Activated CD4-positive, alpha-beta T cell treated with anti-CD3 and anti-CD28 coated beads, Interleukin-2, amount 10 ng/mL, durations not matched to agents 7 days and 5 days (primary cell): ENCODE data around the gene PDLIM4. TPM values are rescaled to one million over a fixed set of nuclear protein-coding genes. Genes with fewer than 3 reads are reported as not detected.

Source experiments
- CTCF ChIA-PET: fragments of 350-600 bp; sonication (Branson Sonifier 250); formaldehyde crosslinking; loops from one replicate; lab custom pipeline; 2021; ENCODE audit warnings: antibody characterized with exemption; lab: Charles Lee
- POLR2A ChIA-PET: fragments of 350-600 bp; sonication (Branson Sonifier 250); formaldehyde crosslinking; loops from one replicate; lab custom pipeline; 2021; ENCODE audit warnings: antibody characterized with exemption; lab: Charles Lee
- DNase-seq: peaks from one replicate; pipeline ENCODE4 v3.0.0-alpha.2; 2020
- H3K27ac Mint-ChIP-seq: one replicate; pipeline ENCODE4 v1.8.0; 2021; ENCODE audit warnings: mild to moderate bottlenecking, moderate library complexity, mixed read lengths
- H3K27me3 Mint-ChIP-seq: one replicate; pipeline ENCODE4 v1.8.0; 2021; ENCODE audit warnings: mixed read lengths
- H3K36me3 Mint-ChIP-seq: one replicate; pipeline ENCODE4 v1.8.0; 2021; ENCODE audit warnings: low read depth, mixed read lengths
- H3K4me1 Mint-ChIP-seq: one replicate; pipeline ENCODE4 v1.8.0; 2021; ENCODE audit warnings: mixed read lengths
- H3K4me3 Mint-ChIP-seq: one replicate; pipeline ENCODE4 v1.8.0; 2021; ENCODE audit warnings: mild to moderate bottlenecking, moderate library complexity, mixed read lengths
- H3K9me3 Mint-ChIP-seq: one replicate; pipeline ENCODE4 v1.8.0; 2021; ENCODE audit warnings: mixed read lengths
- total RNA-seq, 2 experiments: library from RNA; stranded (reverse); gene quantifications; one replicate each; pipeline ENCODE4 v1.2.3, GENCODE V29; 2021

Gene PDLIM4, protein sequence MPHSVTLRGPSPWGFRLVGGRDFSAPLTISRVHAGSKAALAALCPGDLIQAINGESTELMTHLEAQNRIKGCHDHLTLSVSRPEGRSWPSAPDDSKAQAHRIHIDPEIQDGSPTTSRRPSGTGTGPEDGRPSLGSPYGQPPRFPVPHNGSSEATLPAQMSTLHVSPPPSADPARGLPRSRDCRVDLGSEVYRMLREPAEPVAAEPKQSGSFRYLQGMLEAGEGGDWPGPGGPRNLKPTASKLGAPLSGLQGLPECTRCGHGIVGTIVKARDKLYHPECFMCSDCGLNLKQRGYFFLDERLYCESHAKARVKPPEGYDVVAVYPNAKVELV
- not detected for total RNA-seq

GRCh38 chr5:132257131-132258101 lies at the start of gene PDLIM4:
Gene PDLIM4 (plus strand): TSS chr5:132257696. CDS start chr5:132257735, 39 bp downstream.
- DNase-seq, result no peak
- H3K36me3 Mint-ChIP-seq, result no peaks in the 10 kb centered on the region
- no peak within 1 kb of the TSS for H3K27ac Mint-ChIP-seq
- no peak within 1 kb of the TSS for H3K4me3 Mint-ChIP-seq
- ChIA-PET CTCF (no interaction called here), POLR2A (no interaction called here)
- peaks cover 11% of the 10 kb centered on the region for H3K27me3 Mint-ChIP-seq
- no peaks in the 10 kb centered on the region for H3K9me3 Mint-ChIP-seq
- peaks cover 4% of the 10 kb centered on the region for H3K4me1 Mint-ChIP-seq

- Mint-ChIP-seq H3K27me3 (no peaks in the 10 kb centered on the region), H3K4me3 (no peak overlapping the region), H3K27ac (no peak overlapping the region), H3K36me3 (no peaks in the 10 kb centered on the region), H3K4me1 (no peaks in the 10 kb centered on the region), H3K9me3 (no peaks in the 10 kb centered on the region)
- ChIA-PET POLR2A (no interaction called here), CTCF (interaction anchor here (0.9 to 2.4 kb wide), 3 partner anchors 12 to 147 kb away, joined by 3 to 11 read pairs (median 3); partner anchors contain the start of gene IL3)
- DNase-seq, result no peak
Measured at GRCh38 chr5:132207778-132208177, 49.7 kb upstream of the PDLIM4 start.

DNA sequence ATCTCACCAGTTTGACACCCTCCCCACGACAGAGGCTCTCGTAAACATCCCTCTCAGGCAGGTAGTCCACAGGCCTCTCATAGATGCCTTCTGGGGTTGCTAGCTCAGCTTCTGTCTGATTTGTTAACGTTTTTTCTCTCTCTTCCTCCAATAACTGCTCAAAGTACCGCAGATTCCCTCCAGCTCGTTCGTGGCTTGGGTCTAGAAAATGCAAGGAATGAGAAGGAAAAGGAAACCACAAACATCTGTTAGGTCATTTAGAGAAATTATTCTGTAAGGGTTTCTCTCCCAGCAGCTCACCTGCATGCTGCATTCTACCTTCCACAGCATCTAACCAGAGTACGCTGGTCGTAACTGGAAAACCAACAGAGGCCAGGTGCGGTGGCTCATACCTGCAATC lies 48.4 kb upstream of the PDLIM4 start:
- Mint-ChIP-seq H3K27ac (no peak overlapping the region), H3K27me3 (no peaks in the 10 kb centered on the region), H3K9me3 (no peaks in the 10 kb centered on the region), H3K36me3 (no peaks in the 10 kb centered on the region), H3K4me3 (no peak overlapping the region), H3K4me1 (no peaks in the 10 kb centered on the region)
- no peak for DNase-seq
- CTCF ChIA-PET, result interaction anchor here (0.6 to 2.4 kb wide), 2 partner anchors 9 to 19 kb away, joined by 3 to 11 read pairs; no protein-coding TSS in a partner anchor
- POLR2A ChIA-PET, result no interaction called here

- POLR2A ChIA-PET, result no interaction called here
Measured at GRCh38 chr5:132209901-132210545, 47.5 kb upstream of the PDLIM4 start.

GRCh38 chr5:132210944-132211343 lies 46.6 kb upstream of the PDLIM4 start:
- Mint-ChIP-seq H3K27me3 (no peaks in the 10 kb centered on the region), H3K27ac (no peak overlapping the region), H3K4me1 (no peaks in the 10 kb centered on the region), H3K36me3 (no peaks in the 10 kb centered on the region), H3K9me3 (no peaks in the 10 kb centered on the region), H3K4me3 (no peak overlapping the region)
- no peak for DNase-seq
- ChIA-PET POLR2A (no interaction called here), CTCF (interaction anchor here (0.5 to 3.2 kb wide), 5 partner anchors 10 to 394 kb away, joined by 3 to 8 read pairs (median 4); no protein-coding TSS in a partner anchor)

More at GRCh38 chr5:132209901-132210545, 47.5 kb upstream of the PDLIM4 start:
- Mint-ChIP-seq H3K27ac (no peak overlapping the region), H3K9me3 (no peaks in the 10 kb centered on the region), H3K4me3 (no peak overlapping the region), H3K36me3 (no peaks in the 10 kb centered on the region), H3K27me3 (no peaks in the 10 kb centered on the region), H3K4me1 (no peaks in the 10 kb centered on the region)
- CTCF ChIA-PET, result interaction anchor here (0.5 to 3.2 kb wide), 2 partner anchors 14 to 393 kb away, joined by 3 to 8 read pairs; no protein-coding TSS in a partner anchor
- no peak for DNase-seq

DNA sequence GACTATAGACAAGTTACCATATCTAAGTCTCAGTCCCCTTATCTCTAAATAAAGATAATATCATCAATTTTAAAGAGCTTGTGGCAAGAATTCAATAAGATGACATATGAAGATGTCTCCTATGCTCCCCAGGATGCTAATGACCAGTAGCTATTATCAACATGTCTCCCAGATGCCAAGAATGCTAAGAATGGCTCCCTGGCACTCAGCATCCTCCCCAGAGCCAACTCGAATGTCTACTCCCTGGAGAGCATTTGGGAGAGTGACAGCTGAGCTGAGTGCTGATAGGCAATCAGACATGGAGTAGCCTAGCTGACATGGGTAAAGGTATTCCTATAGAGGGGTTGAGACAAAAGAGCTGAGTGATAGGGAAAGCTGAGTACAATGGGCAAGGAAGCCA lies 45.7 kb upstream of the PDLIM4 start:
- ChIA-PET CTCF (interaction anchor here (0.6 to 3.2 kb wide), 5 partner anchors 11 to 53 kb away, joined by 3 to 8 read pairs (median 4); no protein-coding TSS in a partner anchor), POLR2A (interaction anchor here (0.5 kb wide), 1 partner anchor 1639 kb away, joined by 3 read pairs; no protein-coding TSS in a partner anchor)
- H3K27me3 Mint-ChIP-seq, result no peaks in the 10 kb centered on the region
- H3K4me1 Mint-ChIP-seq, result no peaks in the 10 kb centered on the region
- no peak overlapping the region for H3K27ac Mint-ChIP-seq
- H3K4me3 Mint-ChIP-seq, result no peak overlapping the region
- no peaks in the 10 kb centered on the region for H3K36me3 Mint-ChIP-seq
- DNase-seq, result no peak
- no peaks in the 10 kb centered on the region for H3K9me3 Mint-ChIP-seq

GRCh38 chr5:132213666-132214065 lies 43.8 kb upstream of the PDLIM4 start:
- H3K4me1 Mint-ChIP-seq, result no peaks in the 10 kb centered on the region
- no peak overlapping the region for H3K27ac Mint-ChIP-seq
- H3K9me3 Mint-ChIP-seq, result no peaks in the 10 kb centered on the region
- no peak for DNase-seq
- ChIA-PET CTCF (interaction anchor here (1.9 to 2.3 kb wide), 2 partner anchors 10 to 24 kb away, joined by 6 to 7 read pairs; no protein-coding TSS in a partner anchor), POLR2A (no interaction called here)
- no peaks in the 10 kb centered on the region for H3K27me3 Mint-ChIP-seq
- no peaks in the 10 kb centered on the region for H3K36me3 Mint-ChIP-seq
- no peak overlapping the region for H3K4me3 Mint-ChIP-seq

- no peak overlapping the region for H3K27ac Mint-ChIP-seq
- H3K9me3 Mint-ChIP-seq, result no peaks in the 10 kb centered on the region
- ChIA-PET POLR2A (no interaction called here), CTCF (interaction anchor here (0.6 to 2.3 kb wide), 4 partner anchors 10 to 110 kb away, joined by 3 to 7 read pairs (median 4); no protein-coding TSS in a partner anchor)
- DNase-seq, result no peak
- no peak overlapping the region for H3K4me3 Mint-ChIP-seq
- H3K36me3 Mint-ChIP-seq, result no peaks in the 10 kb centered on the region
- no peaks in the 10 kb centered on the region for H3K4me1 Mint-ChIP-seq
- no peaks in the 10 kb centered on the region for H3K27me3 Mint-ChIP-seq
Measured at GRCh38 chr5:132214491-132214890, 43.0 kb upstream of the PDLIM4 start.

DNA sequence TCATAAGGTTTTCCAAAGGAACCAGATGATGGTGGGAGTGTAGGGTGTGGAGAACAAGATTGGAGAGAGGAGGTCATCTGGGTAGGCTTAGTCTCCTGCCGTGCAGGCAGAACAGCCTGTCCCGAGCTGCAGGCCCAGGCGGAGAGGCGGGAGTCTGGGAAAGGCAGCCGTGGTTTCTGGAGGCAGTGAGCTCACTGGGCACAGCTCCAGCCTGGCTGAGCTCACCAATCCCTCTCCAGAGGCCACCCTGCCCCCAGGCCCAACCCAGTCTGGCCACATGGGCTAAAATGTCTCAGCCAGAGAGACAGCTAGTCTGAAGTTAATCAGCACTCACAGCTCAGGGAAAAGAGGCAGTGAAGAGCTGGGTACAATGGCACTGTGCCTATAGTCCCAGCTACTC lies 42.2 kb upstream of the PDLIM4 start:
- DNase-seq, result no peak
- Mint-ChIP-seq H3K36me3 (no peaks in the 10 kb centered on the region), H3K9me3 (no peaks in the 10 kb centered on the region), H3K4me1 (no peaks in the 10 kb centered on the region), H3K27ac (no peak overlapping the region), H3K4me3 (no peak overlapping the region), H3K27me3 (no peaks in the 10 kb centered on the region)
- ChIA-PET POLR2A (no interaction called here), CTCF (interaction anchor here (1.1 to 2.3 kb wide), 3 partner anchors 9 to 35 kb away, joined by 3 to 7 read pairs (median 3); no protein-coding TSS in a partner anchor)

- no peaks in the 10 kb centered on the region for H3K36me3 Mint-ChIP-seq
- H3K9me3 Mint-ChIP-seq, result no peaks in the 10 kb centered on the region
- ChIA-PET POLR2A (no interaction called here), CTCF (interaction anchor here (1.1 kb wide), 1 partner anchor 19 kb away, joined by 3 read pairs; no protein-coding TSS in a partner anchor)
- H3K27me3 Mint-ChIP-seq, result no peaks in the 10 kb centered on the region
- H3K4me1 Mint-ChIP-seq, result no peaks in the 10 kb centered on the region
- H3K4me3 Mint-ChIP-seq, result no peak overlapping the region
- no peak overlapping the region for H3K27ac Mint-ChIP-seq
- no peak for DNase-seq
Measured at GRCh38 chr5:132218321-132218720, 39.2 kb upstream of the PDLIM4 start.

DNA sequence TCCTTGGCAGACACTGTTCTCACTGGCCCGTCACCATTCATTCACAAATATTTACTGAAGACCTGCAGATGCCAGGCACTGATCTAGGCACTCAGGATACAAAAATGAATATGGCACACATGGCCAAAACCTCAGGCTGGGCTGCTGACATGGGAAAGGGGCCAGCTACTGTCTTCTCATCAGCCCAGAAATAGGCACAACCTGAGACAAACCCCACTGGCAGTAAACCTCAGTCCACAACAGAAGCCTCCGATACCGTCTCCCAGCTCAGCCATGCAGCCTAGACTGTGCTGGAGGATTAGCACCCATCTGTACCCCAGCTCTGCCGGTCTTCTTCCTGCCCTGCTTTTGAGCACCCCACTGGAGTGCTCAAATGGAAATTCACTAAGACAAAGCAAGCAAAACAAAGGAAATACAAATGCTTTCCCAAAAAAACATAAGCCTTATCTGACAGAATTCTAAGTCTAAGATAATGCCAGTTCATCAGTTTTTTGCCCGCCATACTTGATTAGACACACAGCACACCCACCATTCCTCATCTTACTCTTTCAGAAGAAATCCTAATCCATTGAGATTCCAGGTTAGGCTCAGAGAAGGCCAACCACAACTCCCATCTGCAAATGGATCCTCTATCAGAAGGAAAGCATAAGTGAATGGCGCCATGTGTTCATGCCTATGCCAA lies 38.1 kb upstream of the PDLIM4 start:
- Mint-ChIP-seq H3K27ac (no peak overlapping the region), H3K4me1 (no peaks in the 10 kb centered on the region), H3K27me3 (no peaks in the 10 kb centered on the region), H3K9me3 (no peaks in the 10 kb centered on the region), H3K4me3 (no peak overlapping the region), H3K36me3 (no peaks in the 10 kb centered on the region)
- no peak for DNase-seq
- ChIA-PET POLR2A (no interaction called here), CTCF (no interaction called here)

- H3K36me3 Mint-ChIP-seq, result no peaks in the 10 kb centered on the region
- no peaks in the 10 kb centered on the region for H3K4me1 Mint-ChIP-seq
- no peak for DNase-seq
- CTCF ChIA-PET, result no interaction called here
- POLR2A ChIA-PET, result no interaction called here
- H3K9me3 Mint-ChIP-seq, result no peaks in the 10 kb centered on the region
- no peaks in the 10 kb centered on the region for H3K27me3 Mint-ChIP-seq
- no peak overlapping the region for H3K4me3 Mint-ChIP-seq
- H3K27ac Mint-ChIP-seq, result no peak overlapping the region
Measured at GRCh38 chr5:132219981-132220380, 37.5 kb upstream of the PDLIM4 start.
